IMR-90 (cell line): Measurements from ENCODE around the gene SLC4A2. TPM values are rescaled to one million over a fixed set of nuclear protein-coding genes. Genes with fewer than 3 reads are reported as not detected.

ENCODE experiments used
- ATAC-seq: fragments of 200-7000 bp; cut with Tn5 transposase; 2 replicates; pipeline ENCODE4 v1.9.1; 2020; ENCODE audit warnings: low read depth, mild to moderate bottlenecking, moderate library complexity
- BruUV-seq: library from RNA; stranded (reverse); fragments of 400-500 nt; replicated peaks from 2 replicates; lab custom pipeline; 2021; lab: Mats Ljungman, UMichigan
- CTCF ChIA-PET: fragments of 300-600 bp; formaldehyde crosslinking; extraction: SDS; loops from one replicate; lab custom pipeline; 2021; ENCODE audit warnings: antibody characterized with exemption; lab: Yijun Ruan, JAX
- POLR2A ChIA-PET: fragments of 300-600 bp; sonication (Branson Sonifier 250); formaldehyde crosslinking; loops from one replicate; lab custom pipeline; 2022; ENCODE audit warnings: antibody characterized with exemption; ENCODE audit not compliant: unreplicated experiment; lab: Charles Lee
- DNase-seq: peaks from one replicate; pipeline ENCODE4 v3.0.0; 2013
- H2AFZ ChIP-seq: replicated peaks from 2 replicates; pipeline ENCODE3; 2013; ENCODE audit warnings: low read length, mild to moderate bottlenecking; ENCODE audit not compliant: poor library complexity
- H2AK5ac ChIP-seq: 2 replicates; pipeline ENCODE4 v1.6.1; 2013; ENCODE audit warnings: low read depth, low read length, inconsistent platforms
- H2AK9ac ChIP-seq: replicated peaks from 2 replicates; pipeline ENCODE3; 2013; ENCODE audit warnings: mild to moderate bottlenecking, low read depth, low read length, moderate library complexity; ENCODE audit not compliant: poor library complexity
- H2BK120ac ChIP-seq: 2 replicates; pipeline ENCODE4 v1.6.1; 2013; ENCODE audit warnings: low read depth, low read length, inconsistent platforms
- H2BK15ac ChIP-seq: 3 replicates; pipeline ENCODE4 v1.6.1; 2013; ENCODE audit warnings: low read depth, low read length, inconsistent platforms
- H2BK20ac ChIP-seq: 2 replicates; pipeline ENCODE4 v1.6.1; 2013; ENCODE audit warnings: low read depth, mild to moderate bottlenecking, inconsistent platforms, low read length, moderate library complexity
- H2BK5ac ChIP-seq: 2 replicates; pipeline ENCODE4 v1.6.1; 2013; ENCODE audit warnings: mild to moderate bottlenecking, low read depth, low read length, inconsistent platforms; ENCODE audit not compliant: poor library complexity, severe bottlenecking
- H3K14ac ChIP-seq: replicated peaks from 2 replicates; pipeline ENCODE4 v1.6.1; 2013; ENCODE audit warnings: low read depth, low read length, inconsistent platforms
- H3K18ac ChIP-seq: 2 replicates; pipeline ENCODE4 v1.6.1; 2013; ENCODE audit warnings: low read depth, low read length, control low read depth
- H3K23ac ChIP-seq: 2 replicates; pipeline ENCODE4 v1.6.1; 2013; ENCODE audit warnings: low read depth, low read length, inconsistent platforms
- H3K27ac ChIP-seq: 2 replicates; pipeline ENCODE4 v1.5.1; 2013; ENCODE audit warnings: mild to moderate bottlenecking, control low read depth, low read length; ENCODE audit not compliant: insufficient read depth
- H3K27me3 ChIP-seq: 2 replicates; pipeline ENCODE4 v1.6.1; 2013; ENCODE audit warnings: low read length; ENCODE audit not compliant: control insufficient read depth, insufficient read depth
- H3K36me3 ChIP-seq: 2 replicates; pipeline ENCODE4 v1.6.1; 2013; ENCODE audit warnings: low read length, mixed read lengths; ENCODE audit not compliant: control insufficient read depth, insufficient read depth
- H3K4ac ChIP-seq: 2 replicates; pipeline ENCODE4 v1.6.1; 2013; ENCODE audit warnings: low read depth, low read length, inconsistent platforms
- H3K4me1 ChIP-seq: 2 replicates; pipeline ENCODE4 v1.6.1; 2013; ENCODE audit warnings: low read length, mixed read lengths; ENCODE audit not compliant: control insufficient read depth, insufficient read depth
- H3K4me2 ChIP-seq: 2 replicates; pipeline ENCODE4 v1.6.1; 2013; ENCODE audit warnings: low read depth, mild to moderate bottlenecking, control low read depth, low read length, moderate library complexity
- H3K4me3 ChIP-seq: 2 replicates; pipeline ENCODE4 v1.5.1; 2013; ENCODE audit warnings: low read depth, mild to moderate bottlenecking, control low read depth, low read length, moderate library complexity; ENCODE audit not compliant: insufficient read depth
- H3K56ac ChIP-seq: 2 replicates; pipeline ENCODE4 v1.6.1; 2013; ENCODE audit warnings: low read length, inconsistent platforms; ENCODE audit not compliant: insufficient read depth; ENCODE audit errors: extremely low read depth
- H3K79me1 ChIP-seq, 2 experiments: 2 replicates each; pipeline ENCODE4 v1.6.1; 2013; ENCODE audit warnings: low read length in 2 of 2, inconsistent platforms in 1 of 2, low read depth in 1 of 2
- H3K9ac ChIP-seq: 2 replicates; pipeline ENCODE4 v1.6.1; 2013; ENCODE audit warnings: low read depth, low read length, control low read depth
- H3K9me1 ChIP-seq: 2 replicates; pipeline ENCODE4 v1.6.1; 2013; ENCODE audit warnings: low read length, inconsistent platforms; ENCODE audit not compliant: insufficient read depth
- H3K9me3 ChIP-seq: 2 replicates; pipeline ENCODE4 v1.6.1; 2013; ENCODE audit warnings: low read length; ENCODE audit not compliant: control insufficient read depth, insufficient read depth
- H4K20me1 ChIP-seq: 2 replicates; pipeline ENCODE4 v1.6.1; 2013; ENCODE audit warnings: low read length, inconsistent platforms; ENCODE audit not compliant: insufficient read depth
- H4K5ac ChIP-seq: 2 replicates; pipeline ENCODE4 v1.6.1; 2013; ENCODE audit warnings: mild to moderate bottlenecking, low read depth, low read length, control low read depth
- H4K8ac ChIP-seq, 2 experiments: 2 replicates each; pipeline ENCODE4 v1.6.1; 2013; ENCODE audit warnings: low read depth in 2 of 2, low read length in 2 of 2, control low read depth in 1 of 2, inconsistent platforms in 1 of 2
- H4K91ac ChIP-seq: 2 replicates; pipeline ENCODE4 v1.6.1; 2013; ENCODE audit warnings: low read depth, low read length, inconsistent platforms; ENCODE audit not compliant: insufficient read depth
- MXI1 ChIP-seq: IDR thresholded peaks from 2 replicates; pipeline ENCODE4 v1.6.1; 2012; ENCODE audit warnings: low read depth, mild to moderate bottlenecking, low read length, moderate library complexity, borderline replicate concordance
- RFX5 ChIP-seq: IDR thresholded peaks from 2 replicates; pipeline ENCODE4 v1.8.0; 2012; ENCODE audit warnings: low read depth, mild to moderate bottlenecking, low read length, moderate library complexity
- WGBS, 2 experiments: methylation state at CpG; one replicate each; pipeline versions ENCODE4 v1.1.5 to v1.1.7; 2013; ENCODE audit warnings: missing lambda C conversion rate in 2 of 2; ENCODE audit not compliant: insufficient read length in 1 of 2; ENCODE audit errors: extremely low coverage in 2 of 2; 5-methylcytosine and 5-hydroxymethylcytosine counted together
- dilution Hi-C: fragments of 300-500 bp; cut with HindIII; formaldehyde crosslinking; loops from one replicate; pipeline ENCODE4 v1.14.3; 2018; ENCODE audit warnings: low sequenced_read_pairs; ENCODE audit not compliant: unreplicated experiment
- in situ Hi-C: fragments of 300-500 bp; cut with MboI; formaldehyde crosslinking; loops from 3 replicates; pipeline ENCODE4 v1.14.3; 2019; ENCODE audit warnings: low sequenced_read_pairs, inconsistent platforms, mixed read lengths
- intact Hi-C: fragments of 100-400 bp; cut with micrococcal nuclease; formaldehyde crosslinking; loops from 2 replicates; pipeline ENCODE4 v1.10.0; 2022
- polyA plus RNA-seq, 3 experiments: library from polyadenylated mRNA; depleted of rRNA; stranded (reverse); fragments of >200 nt; gene quantifications; 2 replicates each; pipeline ENCODE4 v1.2.3, GENCODE V29; 2012; ENCODE audit warnings: low replicate concordance in 1 of 3
- total RNA-seq: library from RNA; depleted of rRNA; stranded (reverse); fragments of >200 nt; gene quantifications from 2 replicates; pipeline ENCODE4 v1.2.3, GENCODE V29; 2012
- TF ChIP-seq, protein P1 (sequence below): fragments of 150-350 bp; IDR thresholded peaks from 2 replicates; pipeline ENCODE4 v1.6.1; 2017; ENCODE audit warnings: mild to moderate bottlenecking, antibody characterized with exemption, low read length, low read depth

The SLC4A2 gene
- total and polyA plus RNA-seq, 2 of the 4 experiments (the other 2 are of a cell fraction), result 29.6 to 91.0 TPM

DNA sequence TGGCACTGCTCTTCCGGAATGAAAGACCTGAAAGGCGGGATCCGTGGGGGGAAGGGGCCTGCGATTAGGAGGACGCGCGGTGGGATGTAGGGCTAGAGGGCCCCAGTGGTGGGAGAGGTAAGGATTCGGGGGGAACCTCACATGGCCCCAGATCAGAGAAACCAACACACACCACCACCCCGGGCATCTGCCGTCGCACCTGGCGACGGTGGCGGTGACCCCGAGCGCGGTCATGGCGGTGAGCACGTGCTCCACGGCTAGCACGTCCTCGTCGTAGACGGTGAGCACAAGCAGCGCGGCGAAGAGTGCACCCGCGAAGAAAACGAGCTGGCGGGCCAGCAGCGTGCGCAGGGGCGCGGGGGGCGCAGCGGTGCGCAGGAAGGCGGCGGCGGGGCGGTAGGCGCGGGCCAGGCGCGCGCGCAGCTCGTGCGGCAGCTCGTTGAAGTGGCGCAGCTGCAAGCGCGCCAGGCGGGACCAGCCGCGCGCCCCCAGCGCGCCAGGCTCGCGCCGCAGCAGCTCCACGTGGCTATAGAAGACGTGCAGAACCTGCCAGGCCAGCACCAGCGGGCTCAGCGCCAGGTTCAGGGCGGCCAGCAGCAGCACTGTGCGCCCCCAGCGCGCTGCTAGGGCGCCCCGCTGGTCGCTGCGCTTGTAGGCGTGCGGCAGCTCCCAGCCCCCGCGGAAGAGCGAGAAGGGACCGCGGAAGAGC lies 40.8 kb upstream of the SLC4A2 start:
- DNase-seq (no peak), ATAC-seq (peak; percentile 51)
- H2AFZ ChIP-seq, result peak overlapping the region; percentile 84
- no peaks in the 10 kb centered on the region for H3K36me3 ChIP-seq
- peak overlapping the region; percentile 23 for H3K4me3 ChIP-seq
- no peak overlapping the region for H2BK5ac ChIP-seq
- ChIA-PET CTCF (interaction anchor here (0.5 to 1.1 kb wide), 6 partner anchors 10 to 1267 kb away, joined by 3 to 8 read pairs (median 4); partner anchors contain the start of gene ABCB8), POLR2A (no interaction called here)
- peak overlapping the region; percentile 38; the same call in 1 of the 2 replicates for H3K23ac ChIP-seq
- peak overlapping the region; percentile 85 for H2AK9ac ChIP-seq
- no peak overlapping the region for H2BK15ac ChIP-seq
- no peak overlapping the region for H4K8ac ChIP-seq
- BruUV-seq, result no TSS peak
- no peaks in the 10 kb centered on the region for H3K9me1 ChIP-seq
- intact Hi-C loops (loop anchor here (2.0 kb wide), 1 partner anchor 56 kb away; no protein-coding TSS in a partner anchor), dilution Hi-C loops (no loop called here), in situ Hi-C loops (no loop called here)
- H3K4me1 ChIP-seq, result peaks cover 3% of the 10 kb centered on the region; the same call in 1 of the 2 replicates
- H3K9ac ChIP-seq, result no peak overlapping the region
- WGBS, 2 experiments, result 4% methylated on average over 39 of the region's 82 CpGs; no CpG with 5 or more reads in 1 of the 2 experiments
- no peak overlapping the region for H2BK120ac ChIP-seq
- peaks cover 64% of the 10 kb centered on the region for H3K27me3 ChIP-seq
- H3K4ac ChIP-seq, result no peak overlapping the region
- no peaks in the 10 kb centered on the region for H4K20me1 ChIP-seq
- H3K56ac ChIP-seq, result no peak overlapping the region
- no peak overlapping the region; the same call in 1 of the 2 replicates for H4K91ac ChIP-seq
- H3K18ac ChIP-seq, result no peak overlapping the region
- TF ChIP-seq MXI1 (0 out of 2 replicates have a peak, but pooled peaks have one; percentile 9), RFX5 (no peak)
- TF ChIP-seq, protein P1, sequence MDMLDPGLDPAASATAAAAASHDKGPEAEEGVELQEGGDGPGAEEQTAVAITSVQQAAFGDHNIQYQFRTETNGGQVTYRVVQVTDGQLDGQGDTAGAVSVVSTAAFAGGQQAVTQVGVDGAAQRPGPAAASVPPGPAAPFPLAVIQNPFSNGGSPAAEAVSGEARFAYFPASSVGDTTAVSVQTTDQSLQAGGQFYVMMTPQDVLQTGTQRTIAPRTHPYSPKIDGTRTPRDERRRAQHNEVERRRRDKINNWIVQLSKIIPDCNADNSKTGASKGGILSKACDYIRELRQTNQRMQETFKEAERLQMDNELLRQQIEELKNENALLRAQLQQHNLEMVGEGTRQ, result 0 out of 2 replicates have a peak, but pooled peaks have one; percentile 5
- no peak overlapping the region for H2AK5ac ChIP-seq
- no peaks in the 10 kb centered on the region for H3K9me3 ChIP-seq
- peak overlapping the region; percentile 66 for H3K4me2 ChIP-seq
- H3K14ac ChIP-seq, result no peak overlapping the region
- H3K27ac ChIP-seq, result no peak overlapping the region
- H4K5ac ChIP-seq, result no peak overlapping the region
- H2BK20ac ChIP-seq, result no peak overlapping the region
- no peaks in the 10 kb centered on the region for H3K79me1 ChIP-seq
